K562 (cell line): Measurements from ENCODE around the gene LPA. TPM values are rescaled to one million over a fixed set of nuclear protein-coding genes. Genes with fewer than 3 reads are reported as not detected.

ENCODE experiments used
- ARID1B ChIP-seq: fragments of 450-650 bp; IDR thresholded peaks from 2 replicates; pipeline ENCODE4 v1.6.1; 2016; ENCODE audit warnings: antibody characterized with exemption, mild to moderate bottlenecking, inconsistent platforms
- CHAMP1 ChIP-seq: fragments of 450-650 bp; IDR thresholded peaks from 2 replicates; pipeline ENCODE4 v1.6.1; 2016; ENCODE audit warnings: mild to moderate bottlenecking
- EP300 ChIP-seq: IDR thresholded peaks from 2 replicates; pipeline ENCODE4 v1.6.1; 2012; ENCODE audit warnings: low read length, improper control_type of control experiment
- ESRRA ChIP-seq: fragments of 450-650 bp; IDR thresholded peaks from 2 replicates; pipeline ENCODE4 v1.6.1; 2014; ENCODE audit warnings: low read depth, mild to moderate bottlenecking, moderate library complexity, borderline replicate concordance
- HDAC1 ChIP-seq, 2 experiments: fragments of 450-650 bp; IDR thresholded peaks; 2 replicates each; pipeline ENCODE4 v1.6.1; 2016 to 2017; ENCODE audit warnings: inconsistent platforms in 1 of 2, mild to moderate bottlenecking in 1 of 2, moderate library complexity in 1 of 2
- LEF1 ChIP-seq: fragments of 450-650 bp; IDR thresholded peaks from 2 replicates; pipeline ENCODE4 v1.6.1; 2016; ENCODE audit warnings: mild to moderate bottlenecking
- NBN ChIP-seq: fragments of 450-650 bp; IDR thresholded peaks from 2 replicates; pipeline ENCODE4 v1.6.1; 2016; ENCODE audit warnings: low read depth, mild to moderate bottlenecking
- RNF2 ChIP-seq: sonication (generic); IDR thresholded peaks from 2 replicates; pipeline ENCODE4 v1.6.1; 2016
- UBTF ChIP-seq, 2 experiments: IDR thresholded peaks; 2 replicates each; pipeline ENCODE4 v1.6.1; 2012; ENCODE audit warnings: improper control_type of control experiment in 2 of 2, low read depth in 2 of 2, low read length in 2 of 2, borderline replicate concordance in 1 of 2
- ZKSCAN1 ChIP-seq: fragments of 150-350 bp; IDR thresholded peaks from 2 replicates; pipeline ENCODE4 v1.6.1; 2016; ENCODE audit warnings: low read depth, low read length
- ZKSCAN8 ChIP-seq: fragments of 200-800 bp; sonication (Bioruptor generic); IDR thresholded peaks from 2 replicates; pipeline ENCODE4 v1.6.1; 2016; ENCODE audit warnings: missing genetic modification characterization, missing compliant biosample characterization
- polyA plus RNA-seq, 8 experiments: library from polyadenylated mRNA; depleted of rRNA in 4 of 8; stranded (reverse) in 5 of 8; unstranded in 3 of 8; fragments of >200 nt; fragmentation: Nextera tagmentation in 2 of 8; fragmentation: Illumina TruSeq in 1 of 8; extraction: Ambion mirVana in 2 of 8; extraction: Trizol in 1 of 8; gene quantifications; 2 replicates each; pipeline versions ENCODE4 v1.2.1 to v1.2.3, GENCODE V29; 2011 to 2014; ENCODE audit warnings: inconsistent platforms in 1 of 8, missing spikeins in 1 of 8
- total RNA-seq, 7 experiments: library from RNA; depleted of rRNA in 6 of 7; stranded (reverse); fragments of >200 nt in 6 of 7; fragmentation: Illumina TruSeq in 2 of 7; extraction: Trizol in 2 of 7; gene quantifications; 2 replicates each; pipeline versions ENCODE4 v1.2.1 to v1.2.3, GENCODE V29; 2011 to 2021; ENCODE audit warnings: low replicate concordance in 1 of 7

Gene LPA
- total and polyA plus RNA-seq, 9 of the 15 experiments (the other 6 are each of a cell fraction or from before 2014, with no cell fraction given): 0.01 to 0.18 (median 0.07) TPM; not detected in 6

- peak; percentile 63; the same call in 1 of the 2 replicates for TF ChIP-seq CHAMP1
- TF ChIP-seq ESRRA: peak; percentile 27; the same call in 1 of the 2 replicates
- peak; percentile 77; the same call in 1 of the 2 replicates for TF ChIP-seq LEF1
- TF ChIP-seq UBTF (IDR thresholded peaks at IDR 0.05; ENCODE audit: borderline replicate concordance in 1 of 2, low read depth in 2 of 2, low read length in 2 of 2): 0 out of 4 replicates have a peak, but pooled peaks of 1 of the 2 experiments have one; percentile 25
- 0 out of 2 replicates have a peak, but pooled peaks have one; percentile 29 for TF ChIP-seq ZKSCAN1
- TF ChIP-seq ARID1B: peak; percentile 97
- TF ChIP-seq ZKSCAN8 (CRISPR knock-in tag): peak; percentile 24; the same call in 1 of the 2 replicates
- TF ChIP-seq NBN: peak; percentile 69; the same call in 1 of the 2 replicates
- TF ChIP-seq HDAC1 (IDR thresholded peaks at IDR 0.05): peak in 1 of 2 experiments; percentile 52; a peak in 1 of 4 replicates
- peak; percentile 78; the same call in 1 of the 2 replicates for TF ChIP-seq EP300
- TF ChIP-seq RNF2: peak; percentile 51; the same call in 1 of the 2 replicates
These were observed 92.9 kb downstream of the LPA start (continued) for GRCh38 chr6:160571201-160571600.
